Measurements from ENCODE around the gene VSIG10L2.

The VSIG10L2 gene

DNA sequence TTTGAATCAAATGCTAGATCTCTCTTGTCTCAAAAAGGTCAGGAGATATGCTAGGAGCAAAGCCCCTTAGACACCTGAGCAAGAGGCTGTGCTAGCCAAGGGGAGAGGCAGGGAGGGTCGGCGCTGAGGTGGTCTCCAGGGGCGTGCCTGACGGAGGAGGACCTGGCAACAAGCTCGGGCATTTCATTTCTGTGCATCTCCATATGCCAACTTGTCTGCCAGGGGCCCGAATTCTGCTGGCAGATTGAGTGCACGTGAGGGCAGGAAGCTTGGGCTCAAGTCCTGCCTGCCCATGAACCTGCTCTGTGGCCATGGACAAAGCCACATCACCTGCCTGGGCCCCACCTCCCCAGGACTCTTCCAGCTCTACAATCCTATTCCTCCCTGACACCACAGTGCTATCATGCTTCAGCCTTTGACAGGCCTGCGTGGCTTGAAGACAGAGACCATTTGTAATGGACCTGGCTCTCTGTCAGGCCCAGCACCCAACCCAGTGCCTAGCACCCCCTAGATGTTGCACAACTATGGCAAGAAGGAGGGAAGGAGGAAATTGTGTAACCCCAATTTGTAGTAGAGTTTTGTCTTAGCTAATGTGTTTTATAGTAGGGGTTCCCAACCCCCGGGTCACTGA, 16.3 kb upstream of the VSIG10L2 start:
- DNase-seq (ENCODE audit: insufficient read length, low spot score) = no peak
- no peak for FAIRE-seq

GRCh38 chr11:125930076-125930450, 15.8 kb upstream of the VSIG10L2 start:
- FAIRE-seq (no peak), DNase-seq (ENCODE audit: insufficient read length, low spot score) (no peak)

- DNase-seq (ENCODE audit: insufficient read length, low spot score) = no peak
- FAIRE-seq = no peak
Measured at GRCh38 chr11:125931116-125931515, 14.7 kb upstream of the VSIG10L2 start.

- no peak for FAIRE-seq
- no peak for DNase-seq (ENCODE audit: insufficient read length, low spot score)
Measured at GRCh38 chr11:125931668-125932067, 14.2 kb upstream of the VSIG10L2 start.

DNA sequence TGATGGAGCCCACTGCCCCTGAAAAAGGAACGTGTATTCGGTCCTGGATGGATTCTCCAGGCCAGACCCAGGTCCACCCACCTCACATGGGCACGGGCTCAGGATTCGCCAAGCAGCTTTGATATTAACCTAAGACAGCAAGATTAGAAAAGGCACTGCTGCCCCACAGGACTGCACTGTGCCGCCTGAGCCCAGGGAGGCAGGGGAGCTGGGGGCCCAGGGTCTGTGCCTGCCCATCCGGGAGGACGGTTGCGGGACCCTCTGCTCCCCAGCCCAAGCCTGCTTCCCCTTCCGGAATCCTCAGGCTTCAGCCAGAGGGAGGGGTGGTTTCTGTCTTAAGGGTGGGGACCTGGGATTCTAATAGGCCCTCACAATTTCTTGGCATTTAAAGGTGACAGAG, 13.5 kb upstream of the VSIG10L2 start:
- FAIRE-seq (no peak), DNase-seq (ENCODE audit: insufficient read length, low spot score) (no peak)

- no peak for FAIRE-seq
- DNase-seq (ENCODE audit: insufficient read length, low spot score) = no peak
Measured at GRCh38 chr11:125933030-125933813, 12.6 kb upstream of the VSIG10L2 start.

- DNase-seq (ENCODE audit: insufficient read length, low spot score) = no peak
Measured at GRCh38 chr11:125934473-125934872, 11.4 kb upstream of the VSIG10L2 start.

DNA sequence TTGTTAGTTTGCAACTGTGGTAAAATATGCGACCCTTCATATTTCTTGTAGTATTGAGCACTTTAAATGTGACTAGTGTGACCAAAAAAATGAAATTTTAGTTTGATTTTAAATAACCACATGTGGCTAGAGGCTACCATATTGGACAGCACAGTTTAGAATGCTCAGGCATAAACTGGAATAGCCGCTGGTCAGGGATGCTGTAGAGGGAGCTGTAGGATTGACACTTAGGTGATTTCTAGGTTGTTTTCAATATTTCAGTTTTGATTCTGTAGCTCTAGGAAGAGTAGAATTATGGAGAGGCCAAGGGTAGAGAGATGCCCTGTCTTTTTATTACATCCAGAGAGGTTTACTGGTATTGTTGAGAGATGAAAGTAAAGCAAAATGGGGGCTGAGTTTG, 10.8 kb upstream of the VSIG10L2 start:
- DNase-seq (ENCODE audit: insufficient read length, low spot score) = no peak
- FAIRE-seq = no peak

More at GRCh38 chr11:125934473-125934872, 11.4 kb upstream of the VSIG10L2 start:
- FAIRE-seq = no peak

DNA sequence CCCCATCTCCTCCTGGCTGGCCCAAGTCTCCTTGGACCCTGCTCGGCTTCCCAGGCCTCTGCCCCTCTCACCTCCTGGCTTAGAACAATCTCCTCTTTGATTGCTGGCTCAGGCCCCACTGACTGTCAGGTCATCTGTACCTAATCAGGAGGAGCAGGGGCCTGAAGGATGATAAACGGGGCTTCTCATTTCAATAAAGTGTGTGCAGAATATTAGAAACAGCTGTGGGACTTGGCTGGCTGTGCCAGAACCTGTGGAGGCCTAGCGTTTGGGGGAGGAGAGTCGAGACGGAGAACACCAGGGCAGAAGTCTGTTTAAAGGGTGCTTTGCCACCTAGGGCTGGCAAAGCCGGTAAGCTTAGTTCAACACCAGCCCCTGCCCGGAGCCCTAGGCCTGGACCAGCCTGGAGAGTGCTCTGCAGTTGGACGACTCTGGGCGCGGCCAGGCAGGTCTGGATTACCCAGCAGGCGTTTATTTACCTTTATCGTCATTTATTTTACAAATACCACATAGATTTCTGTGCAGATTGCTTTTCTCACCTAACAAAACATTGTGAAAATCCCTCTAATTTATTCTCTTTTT, 10.1 kb upstream of the VSIG10L2 start:
- FAIRE-seq = no peak
- DNase-seq (ENCODE audit: insufficient read length, low spot score) = no peak

DNA sequence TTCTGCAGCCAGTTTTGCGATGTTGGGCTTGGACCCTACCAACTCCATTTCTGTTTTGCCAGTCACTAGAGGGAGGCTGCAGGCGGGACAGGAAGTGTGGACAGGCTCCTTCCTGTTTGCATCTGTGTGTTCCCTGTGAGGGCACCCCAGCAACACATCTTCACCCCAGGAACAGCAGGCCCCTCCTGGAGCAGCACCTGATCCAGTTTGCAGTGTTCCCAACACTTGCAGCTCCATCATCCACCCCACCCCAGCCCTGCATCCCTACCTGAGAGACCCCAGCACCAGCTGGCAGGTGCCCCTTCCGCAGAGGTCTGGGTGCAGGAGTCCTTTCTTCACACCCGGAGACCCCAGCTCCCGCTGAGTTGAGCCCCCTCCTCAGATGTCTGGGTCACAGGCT, 7.4 kb upstream of the VSIG10L2 start:
- DNase-seq (ENCODE audit: insufficient read length, low spot score) (no peak), FAIRE-seq (no peak)

DNA sequence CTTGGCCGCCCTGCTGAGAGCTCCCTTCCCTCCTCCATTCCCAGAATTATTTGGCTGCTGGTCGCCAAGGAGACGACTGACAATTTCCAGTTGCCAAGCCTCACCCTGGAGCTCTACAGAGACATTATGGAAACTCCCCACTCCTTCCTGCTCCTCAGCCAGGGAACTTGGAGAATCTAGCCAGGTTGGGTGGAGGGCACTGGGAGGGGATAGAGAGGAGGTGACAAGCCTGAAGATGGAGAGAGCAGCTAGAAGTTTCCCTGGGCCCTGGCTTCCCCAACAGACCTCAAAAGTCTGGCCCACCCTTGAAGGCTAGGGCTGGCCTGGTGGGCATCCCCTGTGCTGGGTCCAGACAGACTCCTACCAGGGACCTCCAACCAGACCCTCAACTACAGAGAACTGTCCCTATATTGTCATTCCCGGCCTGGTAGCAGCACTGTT, 6.7 kb upstream of the VSIG10L2 start:
- DNase-seq (ENCODE audit: insufficient read length, low spot score) = no peak
- FAIRE-seq = no peak

DNA sequence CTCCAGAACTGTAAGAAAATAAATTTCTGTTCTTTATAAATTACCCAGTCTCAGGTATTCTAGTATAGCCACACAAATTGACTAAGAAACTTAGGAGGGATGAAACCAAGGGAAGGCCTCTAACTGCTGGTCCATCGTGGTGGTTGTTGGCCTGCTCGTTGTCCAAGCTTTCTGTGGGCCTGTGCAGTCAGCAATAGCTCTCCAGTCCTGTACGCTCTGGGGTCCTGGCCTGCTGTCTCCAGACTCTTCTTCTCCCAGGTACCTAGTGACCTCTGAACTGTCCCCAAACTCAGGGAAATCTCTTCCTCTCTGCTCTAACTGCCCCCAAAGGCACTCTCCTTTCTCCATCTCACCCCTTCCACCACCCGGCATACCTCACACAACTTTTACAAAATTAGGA, 5.7 kb upstream of the VSIG10L2 start:
- no peak for FAIRE-seq
- DNase-seq (ENCODE audit: insufficient read length, low spot score) = no peak

DNA sequence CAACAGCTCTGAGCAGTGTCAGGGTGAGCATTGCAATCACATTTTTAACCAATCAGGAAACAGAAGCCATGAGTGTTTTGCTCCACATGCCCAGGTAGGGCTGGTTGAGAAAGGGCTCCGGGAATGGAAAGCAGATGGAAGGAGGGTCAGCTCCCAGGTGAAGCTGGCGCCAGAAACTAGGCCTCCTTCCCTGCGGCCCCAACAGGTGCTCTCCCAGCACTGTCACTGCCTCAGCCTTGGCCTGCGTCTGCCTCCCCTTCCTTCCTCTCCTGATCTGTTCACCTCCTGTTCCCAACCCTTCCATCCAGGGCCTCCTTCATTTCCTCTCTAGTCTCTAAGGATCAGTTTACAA, 4.6 kb upstream of the VSIG10L2 start:
- DNase-seq (ENCODE audit: insufficient read length, low spot score) = no peak
- no peak for FAIRE-seq

GRCh38 chr11:125941619-125942611, 3.9 kb upstream of the VSIG10L2 start:
- FAIRE-seq = no peak

GRCh38 chr11:125942771-125943428, 2.9 kb upstream of the VSIG10L2 start:
- DNase-seq (ENCODE audit: insufficient read length, low spot score) (no peak), FAIRE-seq (no peak)

More at GRCh38 chr11:125941619-125942611, 3.9 kb upstream of the VSIG10L2 start:
- peak; percentile 47 for DNase-seq (ENCODE audit: insufficient read length, low spot score)

DNA sequence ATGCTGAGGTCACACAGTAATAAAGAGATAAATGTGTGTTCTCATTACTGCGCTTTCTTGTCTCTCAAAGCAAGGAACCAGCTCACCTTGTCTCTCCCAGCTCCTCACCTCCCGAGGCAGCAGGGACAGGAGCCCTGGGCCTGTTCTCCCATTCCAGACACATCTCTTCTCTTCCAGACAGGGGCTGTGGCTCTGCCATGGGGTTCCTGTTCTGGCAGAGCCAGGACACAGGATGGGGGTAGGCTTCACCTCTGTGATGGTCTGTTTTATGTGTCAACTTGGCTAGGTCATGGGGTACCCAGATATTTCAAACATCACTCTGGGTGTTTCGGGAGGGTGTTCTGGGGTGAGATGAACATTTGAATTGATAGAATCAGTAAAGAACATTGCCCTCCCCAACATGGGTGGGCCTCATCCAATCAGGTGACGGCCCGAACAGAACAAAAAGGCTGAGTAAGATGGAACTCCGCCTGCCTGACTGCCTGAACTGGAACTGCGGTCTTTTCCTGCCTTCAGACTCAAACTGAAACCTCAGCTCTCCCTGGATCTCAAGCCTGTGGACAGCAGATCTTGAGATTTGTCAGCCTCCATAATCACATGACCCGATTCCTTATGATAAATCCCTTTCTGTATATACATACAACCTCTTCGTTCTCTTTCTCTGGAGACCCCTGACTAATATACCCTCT, 2.0 kb upstream of the VSIG10L2 start:
- FAIRE-seq (no peak), DNase-seq (ENCODE audit: insufficient read length, low spot score) (no peak)

DNA sequence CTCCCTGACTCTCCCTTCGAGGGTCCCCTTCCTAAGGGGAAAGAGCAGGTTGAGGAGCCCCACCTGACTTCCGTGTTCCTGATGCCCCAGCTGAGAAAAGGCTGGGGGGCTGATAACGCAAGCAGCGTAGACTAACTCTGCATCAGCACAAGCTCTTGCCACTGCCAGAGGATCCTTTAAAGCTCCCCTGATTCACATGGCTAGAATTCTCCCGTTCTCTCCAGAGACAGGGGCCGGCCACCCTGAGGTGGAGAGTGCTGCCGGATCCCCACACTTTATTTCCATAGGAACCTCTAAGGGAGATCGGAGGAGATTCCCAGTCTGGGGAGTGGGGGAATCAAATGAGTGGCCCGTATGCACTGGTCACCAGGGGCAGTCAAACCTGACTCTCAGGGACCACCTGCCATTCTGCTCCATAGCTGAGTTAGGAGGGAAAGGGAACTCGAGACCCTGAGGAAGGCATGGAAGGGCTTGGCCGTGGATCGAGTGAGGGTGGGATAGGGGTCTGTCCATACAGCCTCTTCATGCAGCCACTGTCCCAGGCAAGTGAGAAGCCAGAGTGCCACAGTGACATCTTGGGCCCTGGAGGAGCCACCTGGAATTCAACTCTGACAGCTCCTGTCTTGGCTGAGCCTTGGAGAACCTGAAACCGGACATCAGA, 1.4 kb upstream of the VSIG10L2 start:
- DNase-seq (ENCODE audit: insufficient read length, low spot score) (no peak), FAIRE-seq (no peak)

DNA sequence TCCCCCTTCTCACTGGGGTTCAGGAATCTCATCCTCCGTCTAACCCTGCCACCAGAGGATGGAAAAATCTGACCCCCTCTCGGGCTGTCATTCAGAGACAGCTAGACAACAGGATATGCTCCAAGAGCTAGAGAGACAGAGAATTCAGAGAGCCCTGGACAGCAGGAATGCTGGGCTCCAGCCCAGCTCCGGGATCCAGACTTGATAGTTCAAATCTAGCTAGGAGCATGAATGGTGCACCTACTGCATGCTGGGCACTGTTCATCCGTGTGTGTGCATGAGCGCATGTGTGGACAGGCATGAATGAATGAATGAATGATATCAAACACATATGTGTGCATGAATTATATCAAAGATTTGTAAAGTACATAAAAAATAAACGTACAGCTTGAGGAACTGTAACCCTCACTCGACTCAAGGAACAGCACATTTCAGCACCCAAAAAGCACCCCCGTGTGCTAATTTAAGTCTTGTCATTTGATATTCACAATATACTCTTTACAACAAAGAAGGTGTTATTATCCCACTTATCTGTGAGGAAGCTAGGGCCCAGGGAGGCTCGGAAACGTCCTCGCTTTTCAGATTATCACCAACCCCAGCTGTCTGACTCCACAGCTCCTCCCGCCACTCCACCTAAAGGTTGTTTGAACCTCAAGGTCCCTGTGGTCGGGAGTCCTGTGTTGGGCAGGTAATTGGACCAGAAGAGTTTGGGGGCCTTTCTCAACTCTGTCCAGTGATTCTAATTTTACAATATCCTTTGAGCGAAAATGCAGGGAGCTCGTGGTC, 640 bp upstream of the VSIG10L2 start:
- DNase-seq (ENCODE audit: insufficient read length, low spot score) (no peak), FAIRE-seq (no peak)
